Fibroblast of lung (primary cell): ENCODE measurements around the gene CCDC85C. TPM values are rescaled to one million over a fixed set of nuclear protein-coding genes. Genes with fewer than 3 reads are reported as not detected.
A peak's percentile ranks its signal among the peaks of the same experiment; 100 is the strongest.

Experiments used
- DNase-seq, 2 donors: peaks; one replicate each; pipeline versions ENCODE4 v3.0.0 to v3.0.0-alpha.2; 2010; ENCODE audit warnings: low read depth in 2 of 2
- H2AFZ ChIP-seq: 2 replicates; pipeline ENCODE4 v1.5.1; 2012; ENCODE audit warnings: low read length, control low read depth, inconsistent platforms
- H3K27ac ChIP-seq: 2 replicates; pipeline ENCODE4 v1.5.1; 2011; ENCODE audit warnings: low read length, control low read depth; ENCODE audit not compliant: insufficient read depth
- H3K27me3 ChIP-seq: 2 replicates; pipeline ENCODE4 v1.5.1; 2011; ENCODE audit warnings: mild to moderate bottlenecking, low read length; ENCODE audit not compliant: control insufficient read depth, insufficient read depth
- H3K36me3 ChIP-seq: 2 replicates; pipeline ENCODE4 v1.5.1; 2011; ENCODE audit warnings: low read length; ENCODE audit not compliant: control insufficient read depth, insufficient read depth
- H3K4me1 ChIP-seq: 2 replicates; pipeline ENCODE4 v1.5.1; 2011; ENCODE audit warnings: low read length; ENCODE audit not compliant: control insufficient read depth, insufficient read depth; ENCODE audit errors: extremely low read depth
- H3K4me2 ChIP-seq: 2 replicates; pipeline ENCODE4 v1.5.1; 2011; ENCODE audit warnings: low read length, control low read depth; ENCODE audit not compliant: insufficient read depth; ENCODE audit errors: extremely low read depth
- H3K4me3 ChIP-seq, 4 experiments: fragments of 200-600 bp in 1 of 4; sonication (generic) in 1 of 4; replicated peaks in 1 of 4; 2 replicates each; pipeline ENCODE4 v1.5.1; 2011 to 2016; ENCODE audit warnings: low read length in 4 of 4, low read depth in 3 of 4, mild to moderate bottlenecking in 3 of 4, control low read depth in 2 of 4, inconsistent platforms in 1 of 4, mixed read lengths in 1 of 4; ENCODE audit not compliant: insufficient read depth in 1 of 4; ENCODE audit errors: control extremely low read depth in 1 of 4
- H3K79me2 ChIP-seq: 2 replicates; pipeline ENCODE4 v1.5.1; 2012; ENCODE audit warnings: mild to moderate bottlenecking, low read length, inconsistent platforms; ENCODE audit not compliant: control insufficient read depth, insufficient read depth
- H3K9ac ChIP-seq: 2 replicates; pipeline ENCODE4 v1.5.1; 2011; ENCODE audit warnings: mild to moderate bottlenecking, low read length, control low read depth; ENCODE audit not compliant: insufficient read depth
- H3K9me3 ChIP-seq: 2 replicates; pipeline ENCODE4 v1.5.1; 2012; ENCODE audit warnings: low read depth, low read length; ENCODE audit not compliant: control insufficient read depth, insufficient read depth
- H4K20me1 ChIP-seq: 2 replicates; pipeline ENCODE4 v1.5.1; 2011; ENCODE audit warnings: low read length; ENCODE audit not compliant: control insufficient read depth, insufficient read depth; ENCODE audit errors: extremely low read depth
- EZH2 ChIP-seq: IDR thresholded peaks from 2 replicates; pipeline ENCODE4 v1.5.1; 2012; ENCODE audit warnings: low read length, control low read depth, mild to moderate bottlenecking; ENCODE audit errors: missing control alignments
- polyA plus RNA-seq, 2 donors: library from polyadenylated mRNA; depleted of rRNA in 1 of 2; stranded (reverse) in 1 of 2; unstranded in 1 of 2; fragments of >200 nt; gene quantifications; 2 replicates each; pipeline ENCODE4 v1.2.1, GENCODE V29; 2011 to 2012; ENCODE audit warnings: missing spikeins in 1 of 2
- total RNA-seq: library from RNA; depleted of rRNA; stranded (reverse); fragments of >200 nt; gene quantifications from 2 replicates; pipeline ENCODE4 v1.2.1, GENCODE V29; 2014
- TF ChIP-seq, protein P1 (sequence below), 2 donors: IDR thresholded peaks in 1 of 2; conservative IDR thresholded peaks in 1 of 2; 1 replicate in 1 of 2; 2 replicates in 1 of 2; pipeline ENCODE4 v1.5.1; 2011 to 2012; ENCODE audit warnings: low read length in 2 of 2, control low read depth in 1 of 2, inconsistent platforms in 1 of 2, low read depth in 1 of 2, mild to moderate bottlenecking in 1 of 2

Gene CCDC85C
- total and polyA plus RNA-seq, 2 donors (not counting 1 experiment from before 2014, with no cell fraction given): 4.6 to 9.6 TPM

DNA sequence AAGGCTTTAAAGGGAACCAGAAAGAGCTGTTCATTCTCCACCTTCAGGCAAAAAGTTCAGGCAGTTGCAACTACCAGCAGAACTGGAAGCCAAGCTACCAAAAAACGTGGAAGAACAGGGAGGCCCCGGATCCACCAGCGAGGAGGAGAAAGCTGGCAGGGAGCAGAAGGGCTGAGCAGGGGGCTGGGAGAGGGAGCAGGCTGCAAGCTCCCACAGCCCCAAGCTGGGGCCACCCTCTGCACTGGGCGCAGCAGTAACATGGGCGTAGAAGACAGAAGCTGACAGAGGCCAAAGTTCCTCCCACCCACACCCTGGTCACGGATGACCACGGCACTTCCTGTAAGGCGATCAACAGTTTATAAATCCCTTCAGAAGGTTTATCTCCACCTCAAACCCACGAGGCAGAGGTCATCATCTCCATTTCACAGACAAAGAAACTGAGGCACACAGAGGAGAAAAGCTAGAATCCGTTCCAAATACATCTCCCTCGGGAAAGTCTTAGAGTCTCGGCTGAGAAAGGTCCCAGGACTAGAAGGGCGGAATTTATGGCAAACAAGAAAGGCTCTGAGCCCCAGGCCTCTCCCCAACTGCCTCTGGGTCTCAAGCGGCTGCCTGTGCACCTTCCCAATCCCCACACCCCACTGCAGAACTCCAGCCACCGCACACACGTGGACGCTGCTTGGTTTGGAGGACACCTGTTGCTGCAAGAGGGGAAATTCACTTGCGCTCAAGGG is 1.8 kb downstream of the CCDC85C start:
- H3K36me3 ChIP-seq: no peaks in the 10 kb centered on the region
- H4K20me1 ChIP-seq: no peaks in the 10 kb centered on the region
- peak overlapping the region; percentile 44 for H3K27ac ChIP-seq
- no peak overlapping the region for H2AFZ ChIP-seq
- H3K9me3 ChIP-seq: no peaks in the 10 kb centered on the region
- no peak overlapping the region for H3K9ac ChIP-seq
- DNase-seq: peak in 1 of 2 donors; percentile 43
- no peaks in the 10 kb centered on the region for H3K27me3 ChIP-seq
- peak overlapping the region; percentile 90 for H3K4me2 ChIP-seq
- H3K4me3 ChIP-seq: peak overlapping the region; percentile 32 to 56 (median 46)
- H3K4me1 ChIP-seq: peaks cover 3% of the 10 kb centered on the region
- no peak for TF ChIP-seq EZH2
- TF ChIP-seq, protein P1, sequence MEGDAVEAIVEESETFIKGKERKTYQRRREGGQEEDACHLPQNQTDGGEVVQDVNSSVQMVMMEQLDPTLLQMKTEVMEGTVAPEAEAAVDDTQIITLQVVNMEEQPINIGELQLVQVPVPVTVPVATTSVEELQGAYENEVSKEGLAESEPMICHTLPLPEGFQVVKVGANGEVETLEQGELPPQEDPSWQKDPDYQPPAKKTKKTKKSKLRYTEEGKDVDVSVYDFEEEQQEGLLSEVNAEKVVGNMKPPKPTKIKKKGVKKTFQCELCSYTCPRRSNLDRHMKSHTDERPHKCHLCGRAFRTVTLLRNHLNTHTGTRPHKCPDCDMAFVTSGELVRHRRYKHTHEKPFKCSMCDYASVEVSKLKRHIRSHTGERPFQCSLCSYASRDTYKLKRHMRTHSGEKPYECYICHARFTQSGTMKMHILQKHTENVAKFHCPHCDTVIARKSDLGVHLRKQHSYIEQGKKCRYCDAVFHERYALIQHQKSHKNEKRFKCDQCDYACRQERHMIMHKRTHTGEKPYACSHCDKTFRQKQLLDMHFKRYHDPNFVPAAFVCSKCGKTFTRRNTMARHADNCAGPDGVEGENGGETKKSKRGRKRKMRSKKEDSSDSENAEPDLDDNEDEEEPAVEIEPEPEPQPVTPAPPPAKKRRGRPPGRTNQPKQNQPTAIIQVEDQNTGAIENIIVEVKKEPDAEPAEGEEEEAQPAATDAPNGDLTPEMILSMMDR (conservative IDR thresholded peaks at IDR 0.05 in 1 of 2, IDR thresholded peaks at IDR 0.05 in 1 of 2; ENCODE audit: low read depth in 1 of 2, low read length in 2 of 2): no peak
- peaks cover 43% of the 10 kb centered on the region for H3K79me2 ChIP-seq

DNA sequence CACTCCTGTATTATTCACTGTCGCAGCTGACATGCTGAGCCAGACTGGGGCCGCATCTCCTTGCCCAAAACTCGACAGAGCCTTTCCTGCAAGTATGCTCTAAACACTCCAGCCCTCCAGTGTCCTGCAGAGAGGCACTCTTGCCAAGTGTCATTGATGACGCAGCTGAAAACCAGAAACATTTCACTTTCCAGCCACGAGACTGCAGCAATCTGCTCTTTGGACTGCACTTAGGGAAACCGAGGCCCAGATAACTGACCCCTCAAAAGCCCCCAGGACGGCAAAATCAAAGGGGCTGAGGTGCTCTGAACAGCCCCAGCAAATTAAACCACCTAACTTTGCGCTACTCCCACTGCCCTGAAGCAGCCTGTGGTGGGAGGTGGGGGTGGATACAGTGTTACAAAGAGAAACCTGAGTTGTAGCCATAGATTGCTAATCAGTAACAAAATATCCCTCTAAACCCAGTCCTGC is 2.6 kb downstream of the CCDC85C start:
- Histone ChIP-seq H2AFZ (no peak overlapping the region), H3K9me3 (no peaks in the 10 kb centered on the region), H4K20me1 (no peaks in the 10 kb centered on the region), H3K79me2 (peaks cover 45% of the 10 kb centered on the region), H3K36me3 (no peaks in the 10 kb centered on the region), H3K4me2 (peak overlapping the region; percentile 90), H3K9ac (no peak overlapping the region), H3K4me1 (peaks cover 3% of the 10 kb centered on the region), H3K27ac (no peak overlapping the region), H3K4me3 (peak overlapping the region; percentile 1 to 56 (median 28)), H3K27me3 (no peaks in the 10 kb centered on the region)
- peak in 1 of 2 donors; percentile 70 for DNase-seq
- TF ChIP-seq, protein P1 (conservative IDR thresholded peaks at IDR 0.05 in 1 of 2, IDR thresholded peaks at IDR 0.05 in 1 of 2; ENCODE audit: low read depth in 1 of 2, low read length in 2 of 2): no peak
- TF ChIP-seq EZH2: no peak

DNA sequence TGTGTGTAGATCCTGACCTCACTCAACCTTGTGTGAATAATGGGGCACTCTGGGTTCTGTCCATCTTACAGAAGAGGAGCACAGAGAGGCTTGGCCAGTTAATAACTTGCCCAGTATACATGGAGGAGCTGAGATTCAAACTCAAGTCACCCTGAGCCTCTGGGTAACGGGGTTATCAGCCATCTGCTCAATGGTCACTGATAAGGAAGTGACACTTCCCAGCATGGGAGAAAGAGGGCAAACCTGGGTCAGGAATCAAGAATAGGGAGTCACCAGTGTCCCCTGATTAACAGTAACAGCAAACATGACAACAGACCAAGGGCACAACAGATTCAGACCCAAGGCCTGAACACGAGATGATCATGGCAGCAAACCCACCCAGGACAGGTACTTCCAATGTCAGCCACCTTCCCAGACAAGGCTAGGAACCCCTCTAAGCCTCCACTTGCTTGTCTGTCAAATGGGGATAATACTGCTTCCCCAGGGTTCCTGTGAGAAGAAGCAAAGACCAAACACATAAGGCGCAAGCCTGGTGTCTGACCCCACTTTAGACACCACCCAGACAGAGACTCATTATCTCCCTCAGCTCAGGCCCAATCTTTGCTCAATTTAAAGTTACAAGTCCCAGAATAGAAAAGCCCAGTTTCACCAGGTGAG is 3.6 kb downstream of the CCDC85C start:
- Histone ChIP-seq H4K20me1 (no peaks in the 10 kb centered on the region), H3K9me3 (no peaks in the 10 kb centered on the region), H3K4me3 (no peak overlapping the region), H3K27ac (no peak overlapping the region), H3K9ac (no peak overlapping the region), H3K4me2 (no peak overlapping the region), H3K79me2 (peaks cover 45% of the 10 kb centered on the region), H2AFZ (no peak overlapping the region), H3K27me3 (no peaks in the 10 kb centered on the region), H3K36me3 (no peaks in the 10 kb centered on the region), H3K4me1 (peaks cover 3% of the 10 kb centered on the region)
- no peak for TF ChIP-seq EZH2
- TF ChIP-seq, protein P1 (conservative IDR thresholded peaks at IDR 0.05 in 1 of 2, IDR thresholded peaks at IDR 0.05 in 1 of 2; ENCODE audit: low read depth in 1 of 2, low read length in 2 of 2): no peak
- DNase-seq: no peak
